Spleen (tissue), 11 donors: Measurements from ENCODE around the gene ZDHHC3. TPM values are rescaled to one million over a fixed set of nuclear protein-coding genes. Genes with fewer than 3 reads are reported as not detected.

Experiments
- DNase-seq: peaks from one replicate; pipeline ENCODE4 v3.0.0-alpha.2; 2020
- H3K27ac ChIP-seq, 8 donors: fragments of 200-600 bp; sonication (generic) in 7 of 8; 1 replicate in 4 of 8; 2 replicates in 4 of 8; pipeline versions ENCODE4 v1.5.0 to v1.8.0; 2016 to 2021; ENCODE audit warnings: inconsistent platforms in 4 of 8, mild to moderate bottlenecking in 4 of 8, moderate library complexity in 1 of 8
- H3K27me3 ChIP-seq, 7 donors: fragments of 200-600 bp; sonication (generic) in 6 of 7; replicated peaks in 1 of 7; 1 replicate in 4 of 7; 2 replicates in 3 of 7; pipeline versions ENCODE4 v1.5.0 to v1.8.0; 2016 to 2021; ENCODE audit warnings: inconsistent platforms in 3 of 7, mild to moderate bottlenecking in 1 of 7
- H3K36me3 ChIP-seq, 6 donors: fragments of 200-600 bp; sonication (generic) in 5 of 6; 1 replicate in 4 of 6; 2 replicates in 2 of 6; pipeline versions ENCODE4 v1.5.0 to v1.8.0; 2016 to 2021; ENCODE audit warnings: inconsistent platforms in 2 of 6
- H3K4me1 ChIP-seq, 6 donors: fragments of 200-600 bp; sonication (generic) in 5 of 6; 1 replicate in 3 of 6; 2 replicates in 3 of 6; pipeline versions ENCODE4 v1.5.0 to v1.8.0; 2016 to 2021; ENCODE audit warnings: inconsistent platforms in 3 of 6
- H3K4me3 ChIP-seq, 8 donors: fragments of 200-600 bp; sonication (generic) in 7 of 8; 1 replicate in 4 of 8; 2 replicates in 4 of 8; pipeline versions ENCODE4 v1.5.0 to v1.8.0; 2016 to 2021; ENCODE audit warnings: inconsistent platforms in 4 of 8, mild to moderate bottlenecking in 4 of 8, moderate library complexity in 2 of 8
- H3K9me3 ChIP-seq, 8 donors: fragments of 200-600 bp; sonication (generic) in 7 of 8; 1 replicate in 4 of 8; 2 replicates in 4 of 8; pipeline versions ENCODE4 v1.5.0 to v1.8.0; 2016 to 2021; ENCODE audit warnings: inconsistent platforms in 4 of 8
- POLR2A ChIP-seq, 3 donors: fragments of 450-650 bp; IDR thresholded peaks; one replicate each; pipeline ENCODE4 v1.5.1; 2017; ENCODE audit warnings: antibody characterized with exemption in 3 of 3, mild to moderate bottlenecking in 1 of 3
- POLR2AphosphoS5 ChIP-seq, 3 donors: sonication (generic); formaldehyde crosslinking; IDR thresholded peaks; one replicate each; pipeline ENCODE4 v1.5.1; 2017; ENCODE audit warnings: antibody characterized with exemption in 3 of 3
- WGBS, 5 donors: extraction: QIAGEN DNeasy Blood & Tissue Kit in 3 of 5; methylation state at CpG; one replicate each; pipeline versions ENCODE4 v1.1.5 to v1.1.7; 2013 to 2018; 5-methylcytosine and 5-hydroxymethylcytosine counted together
- intact Hi-C: fragments of 100-400 bp; cut with DNase I; formaldehyde crosslinking; loops from one replicate; pipeline ENCODE4 v1.15.0; 2023; ENCODE audit warnings: low total_unique reads
- polyA plus RNA-seq, 3 donors: library from polyadenylated mRNA; stranded (reverse); fragments of 200-250 nt; gene quantifications; one replicate each; pipeline ENCODE4 v1.2.1, GENCODE V29; 2013
- total RNA-seq, 7 donors: library from RNA; depleted of rRNA in 3 of 7; stranded (reverse); fragments of >200 nt in 3 of 7; fragmentation: NEBNext Ultra II Directional in 4 of 7; extraction: Animal tissue kit (Norgen Biotek cat#: 25700) in 4 of 7; gene quantifications; one replicate each; pipeline versions ENCODE4 v1.1.0 to v1.2.1, GENCODE V29; 2016 to 2021
- TF ChIP-seq, protein P1 (sequence below), 11 experiments: fragments of 200-600 bp in 7 of 11; fragments of 450-650 bp in 4 of 11; sonication (generic) in 4 of 11; IDR thresholded peaks in 8 of 11; conservative IDR thresholded peaks in 3 of 11; 1 replicate in 7 of 11; 2 replicates in 4 of 11; pipeline versions ENCODE4 v1.4.0 to v1.8.0; 2016 to 2021; ENCODE audit warnings: antibody characterized with exemption in 11 of 11, inconsistent platforms in 4 of 11, mild to moderate bottlenecking in 1 of 11
- donor health status: healthy with polysubstance abuse.
- donor health status: DM: no; HTN: no; CAD: no; lungs with moderate emphysema.
- donor health status: DM: no; HTN: no; CAD: no.
- donor health status: Bipolar disorder and iron deficiency.
- donor health status: healthy.
- donor health status: DM: no; HTN: no; CAD: no.
- donor health status: DM: yes; HTN: yes; CAD: no.

Gene ZDHHC3
- total and polyA plus RNA-seq, 10 donors: 15.2 to 79.2 (median 65.5) TPM

DNA sequence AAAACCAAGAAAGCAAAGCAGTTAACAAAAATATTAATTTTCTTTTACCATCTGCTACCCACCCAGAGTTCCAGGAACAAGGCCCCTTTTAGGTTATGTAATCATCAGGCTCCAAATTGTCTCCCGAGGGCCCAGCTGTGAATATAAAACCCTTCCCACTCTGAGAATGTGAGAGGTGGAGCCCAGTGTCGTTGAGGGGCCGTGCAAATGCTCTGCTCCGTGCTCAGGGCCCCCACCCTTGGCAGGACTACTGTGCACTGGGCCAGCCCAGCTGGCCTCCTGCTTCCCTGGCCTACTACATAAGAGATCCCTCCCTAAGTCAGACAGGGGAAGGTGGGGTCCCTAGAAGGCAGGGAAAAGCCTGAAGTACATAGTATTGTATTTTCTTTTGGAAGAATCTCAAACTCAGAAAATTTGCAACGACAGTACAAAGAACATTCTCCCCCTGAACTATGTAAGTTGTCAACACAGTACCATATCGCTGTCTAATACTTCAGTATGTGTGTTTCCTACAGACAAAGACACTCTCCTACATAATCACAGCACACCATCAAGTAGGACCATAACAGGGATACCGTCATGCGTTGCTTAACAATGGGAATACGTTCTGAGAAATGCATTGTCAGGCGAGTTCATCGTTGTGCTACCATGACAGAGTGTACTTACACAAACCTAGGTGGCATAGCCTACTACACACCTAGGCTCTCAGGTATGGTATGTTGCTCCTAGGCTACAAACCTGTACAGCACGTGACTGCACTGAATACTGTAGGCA, 45.7 kb upstream of the ZDHHC3 start:
- no peak for DNase-seq
- peaks cover 9 to 33% (median 21%) of the 10 kb centered on the region in 6 donors for H3K4me1 ChIP-seq
- H3K9me3 ChIP-seq: no peaks in the 10 kb centered on the region
- no peaks in the 10 kb centered on the region for H3K36me3 ChIP-seq
- H3K4me3 ChIP-seq: no peak overlapping the region
- intact Hi-C loops: no loop called here
- H3K27ac ChIP-seq: peak overlapping the region in 3 of 8 donors; percentile 26 to 39 (median 37)
- H3K27me3 ChIP-seq: peaks cover 0 to 7% (median 0%) of the 10 kb centered on the region in 7 donors
- WGBS, 5 donors: 70 to 86% (median 81%) methylated on average over 12 of the region's 12 CpGs
- TF ChIP-seq POLR2A (IDR thresholded peaks at IDR 0.05): no peak
- TF ChIP-seq, protein P1, sequence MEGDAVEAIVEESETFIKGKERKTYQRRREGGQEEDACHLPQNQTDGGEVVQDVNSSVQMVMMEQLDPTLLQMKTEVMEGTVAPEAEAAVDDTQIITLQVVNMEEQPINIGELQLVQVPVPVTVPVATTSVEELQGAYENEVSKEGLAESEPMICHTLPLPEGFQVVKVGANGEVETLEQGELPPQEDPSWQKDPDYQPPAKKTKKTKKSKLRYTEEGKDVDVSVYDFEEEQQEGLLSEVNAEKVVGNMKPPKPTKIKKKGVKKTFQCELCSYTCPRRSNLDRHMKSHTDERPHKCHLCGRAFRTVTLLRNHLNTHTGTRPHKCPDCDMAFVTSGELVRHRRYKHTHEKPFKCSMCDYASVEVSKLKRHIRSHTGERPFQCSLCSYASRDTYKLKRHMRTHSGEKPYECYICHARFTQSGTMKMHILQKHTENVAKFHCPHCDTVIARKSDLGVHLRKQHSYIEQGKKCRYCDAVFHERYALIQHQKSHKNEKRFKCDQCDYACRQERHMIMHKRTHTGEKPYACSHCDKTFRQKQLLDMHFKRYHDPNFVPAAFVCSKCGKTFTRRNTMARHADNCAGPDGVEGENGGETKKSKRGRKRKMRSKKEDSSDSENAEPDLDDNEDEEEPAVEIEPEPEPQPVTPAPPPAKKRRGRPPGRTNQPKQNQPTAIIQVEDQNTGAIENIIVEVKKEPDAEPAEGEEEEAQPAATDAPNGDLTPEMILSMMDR (IDR thresholded peaks at IDR 0.05 in 8 of 11, conservative IDR thresholded peaks at IDR 0.05 in 3 of 11): no peak
- TF ChIP-seq POLR2AphosphoS5 (IDR thresholded peaks at IDR 0.05): no peak

DNA sequence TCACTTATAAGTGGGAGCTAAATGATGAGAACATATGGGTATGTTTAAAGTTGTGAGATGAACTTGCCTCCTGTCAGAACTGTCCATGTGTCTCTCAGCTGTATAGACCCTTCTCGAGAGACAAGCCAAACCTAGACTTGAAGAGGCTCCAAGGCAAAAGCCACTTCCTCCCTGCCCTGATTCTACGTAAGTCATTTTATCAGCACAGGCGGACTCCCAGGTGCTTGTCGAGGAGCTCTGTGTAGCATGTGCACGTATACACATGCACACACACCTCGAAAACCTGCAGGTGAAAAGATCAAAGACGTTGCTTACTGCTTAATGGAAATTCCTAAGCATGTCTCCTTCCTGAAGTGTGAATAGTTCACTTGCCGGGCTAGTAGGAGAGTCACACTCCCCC, 44.6 kb upstream of the ZDHHC3 start:
- TF ChIP-seq POLR2AphosphoS5 (IDR thresholded peaks at IDR 0.05) (no peak), POLR2A (IDR thresholded peaks at IDR 0.05) (no peak)
- TF ChIP-seq, protein P1 (IDR thresholded peaks at IDR 0.05 in 8 of 11, conservative IDR thresholded peaks at IDR 0.05 in 3 of 11): no peak
- Histone ChIP-seq H3K27me3 (no peaks in the 10 kb centered on the region), H3K4me3 (no peak overlapping the region), H3K27ac (peak overlapping the region in 1 of 8 donors; percentile 37), H3K9me3 (no peaks in the 10 kb centered on the region), H3K4me1 (peaks cover 9 to 21% (median 13%) of the 10 kb centered on the region in 6 donors), H3K36me3 (peaks cover 0 to 10% (median 0%) of the 10 kb centered on the region in 6 donors)
- intact Hi-C loops: no loop called here
- no peak for DNase-seq
- 49 to 67% (median 55%) methylated on average over 7 to 8 of the region's 8 CpGs for WGBS, 5 donors

DNA sequence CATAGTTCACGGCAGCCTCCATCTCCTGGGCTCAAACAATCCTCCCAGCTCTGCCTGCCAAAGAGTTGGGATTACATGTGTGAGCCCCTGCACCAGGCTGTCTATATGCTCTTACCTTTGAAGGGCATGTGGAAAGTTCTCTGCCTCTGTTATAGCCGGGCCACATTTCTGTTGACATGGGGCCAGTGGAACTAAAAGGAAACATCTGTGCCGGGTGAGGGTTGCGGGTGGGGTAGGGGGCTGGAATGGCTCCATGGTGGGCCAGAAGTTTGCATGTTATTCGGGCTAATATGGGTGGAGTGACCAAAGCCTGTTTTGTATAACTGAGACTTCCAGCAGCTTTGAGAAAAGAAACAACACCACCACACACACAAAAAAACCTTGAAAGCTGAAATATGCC, 41.8 kb upstream of the ZDHHC3 start:
- peaks cover under 1 to 15% (median 4%) of the 10 kb centered on the region in 6 donors for H3K4me1 ChIP-seq
- TF ChIP-seq POLR2AphosphoS5 (IDR thresholded peaks at IDR 0.05) (peak in 2 of 3 donors; percentile 53 to 55), POLR2A (IDR thresholded peaks at IDR 0.05) (no peak)
- H3K36me3 ChIP-seq: peaks cover 0 to 37% (median 10%) of the 10 kb centered on the region in 6 donors
- peak overlapping the region in 7 of 8 donors; percentile 37 to 80 (median 67) for H3K27ac ChIP-seq
- no peak overlapping the region for H3K4me3 ChIP-seq
- intact Hi-C loops: no loop called here
- no peak for DNase-seq
- H3K9me3 ChIP-seq: no peaks in the 10 kb centered on the region
- WGBS, 5 donors: 26 to 39% (median 38%) methylated on average over 5 of the region's 5 CpGs
- no peaks in the 10 kb centered on the region for H3K27me3 ChIP-seq

DNA sequence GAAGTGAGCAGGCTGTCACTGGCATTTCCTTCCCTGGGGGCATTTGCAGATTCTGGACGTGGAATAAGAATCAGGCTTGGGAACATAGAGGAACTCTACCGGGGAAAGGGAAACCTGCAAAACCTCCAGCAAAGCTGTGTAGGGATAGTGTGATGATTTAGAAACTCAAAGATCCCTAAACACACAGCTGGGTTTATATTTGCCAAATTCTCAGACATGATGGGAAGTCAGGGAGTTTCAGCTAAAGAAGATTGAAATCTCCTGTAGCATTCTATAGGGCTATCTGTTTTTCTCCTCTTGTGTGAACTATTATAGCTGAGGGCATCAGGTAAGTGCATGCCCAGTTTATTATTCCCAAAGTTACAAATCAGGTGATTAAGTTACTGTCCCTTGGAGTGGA, 40.9 kb upstream of the ZDHHC3 start:
- WGBS, 5 donors: 66 to 86% (median 75%) methylated on average over 2 of the region's 2 CpGs
- H3K4me1 ChIP-seq: peaks cover 7 to 24% (median 12%) of the 10 kb centered on the region in 6 donors
- intact Hi-C loops: no loop called here
- H3K27me3 ChIP-seq: no peaks in the 10 kb centered on the region
- H3K4me3 ChIP-seq: no peak overlapping the region
- no peaks in the 10 kb centered on the region for H3K9me3 ChIP-seq
- TF ChIP-seq, protein P1 (IDR thresholded peaks at IDR 0.05 in 8 of 11, conservative IDR thresholded peaks at IDR 0.05 in 3 of 11): no peak
- no peak for TF ChIP-seq POLR2AphosphoS5 (IDR thresholded peaks at IDR 0.05)
- no peak for TF ChIP-seq POLR2A (IDR thresholded peaks at IDR 0.05)
- H3K36me3 ChIP-seq: peaks cover 0 to 46% (median 14%) of the 10 kb centered on the region in 6 donors
- H3K27ac ChIP-seq: peak overlapping the region in 5 of 8 donors; percentile 37 to 80 (median 67)
- no peak for DNase-seq
